ENCODE measurements around the gene CAMTA1.

CAMTA1 gene

DNA sequence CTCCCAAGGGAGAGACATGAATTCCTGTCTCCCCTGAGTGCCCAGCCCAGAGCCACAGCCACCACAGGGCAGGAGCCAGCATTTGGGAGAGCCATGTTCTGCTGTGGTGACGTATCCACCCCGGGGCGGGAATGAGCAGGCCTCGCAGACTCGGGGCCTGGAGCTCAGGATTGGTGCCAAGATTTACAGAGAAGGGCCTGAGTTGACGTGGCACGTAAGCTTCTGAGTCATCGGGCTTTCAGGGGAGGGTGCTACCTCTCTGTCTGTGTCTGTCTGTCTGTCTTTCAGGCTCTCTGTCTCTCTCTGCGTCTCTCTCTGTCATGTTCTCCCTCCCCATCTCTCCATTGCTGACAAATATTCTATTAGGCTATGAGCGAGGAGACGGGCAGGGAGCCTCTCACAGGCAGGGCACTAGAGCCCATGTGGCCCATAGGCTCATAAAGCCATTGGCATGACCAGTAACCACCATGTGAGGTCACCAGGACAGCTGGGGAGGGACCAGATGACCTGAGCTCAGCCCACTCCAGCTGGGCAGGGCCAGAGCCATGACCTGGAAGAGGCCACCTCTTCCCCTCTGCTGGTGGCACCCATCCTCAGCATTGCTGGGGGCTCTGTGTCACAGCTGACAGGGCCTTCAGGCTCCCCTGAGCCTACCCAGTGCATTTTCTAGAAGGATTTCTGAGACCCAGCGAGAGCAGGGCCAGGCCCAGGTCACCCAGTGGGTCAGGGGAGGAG is 685.8 kb downstream of the CAMTA1 start:
- Histone ChIP-seq H3K4me1 (ENCODE audit: control insufficient read depth, insufficient read depth, low read length) (peaks cover 7% of the 10 kb centered on the region; the same call in 1 of the 2 replicates), H3K36me3 (ENCODE audit: control insufficient read depth in 2 of 2, insufficient read depth in 1 of 2, low read length in 2 of 2) (no peaks in the 10 kb centered on the region), H3K4me3 (ENCODE audit: low read depth, low read length) (no peak overlapping the region), H3K27ac (ENCODE audit: extremely low read depth, low read depth, low read length) (peak overlapping the region; percentile 57; the same call in 1 of the 2 replicates), H3K9me3 (ENCODE audit: control insufficient read depth, insufficient read depth, low read depth, low read length) (no peaks in the 10 kb centered on the region)
- POLR2A ChIA-PET = interaction anchor here (1.0 to 1.4 kb wide), 2 partner anchors 8 to 24 kb away, joined by 3 read pairs; no protein-coding TSS in a partner anchor
- CTCF ChIA-PET = interaction anchor here (0.9 kb wide), 1 partner anchor 69 kb away, joined by 3 read pairs; no protein-coding TSS in a partner anchor
- TF ChIP-seq SP3 (tag by site-specific recombination; IDR thresholded peaks at IDR 0.05) (0 out of 2 replicates have a peak, but pooled peaks have one; percentile 15), PATZ1 (tag by site-specific recombination; IDR thresholded peaks at IDR 0.05) (peak; percentile 47), ZNF624 (tag by site-specific recombination; IDR thresholded peaks at IDR 0.05) (no peak), PRDM10 (tag by site-specific recombination; IDR thresholded peaks at IDR 0.05) (peak; percentile 62), WT1 (tag by site-specific recombination; IDR thresholded peaks at IDR 0.05) (no peak), KLF8 (tag by site-specific recombination; IDR thresholded peaks at IDR 0.05) (0 out of 2 replicates have a peak, but pooled peaks have one; percentile 27), ZNF184 (tag by site-specific recombination; IDR thresholded peaks at IDR 0.05) (0 out of 2 replicates have a peak, but pooled peaks have one; percentile 25), HOXC10 (CRISPR knock-in tag; IDR thresholded peaks at IDR 0.05) (0 out of 2 replicates have a peak, but pooled peaks have one; percentile 39), ZNF660 (tag by site-specific recombination; IDR thresholded peaks at IDR 0.05) (peak; percentile 81), ZNF629 (tag by site-specific recombination; IDR thresholded peaks at IDR 0.05) (peak; percentile 90), YY2 (tag by site-specific recombination; IDR thresholded peaks at IDR 0.05) (0 out of 2 replicates have a peak, but pooled peaks have one; percentile 26), GFI1B (tag by site-specific recombination; IDR thresholded peaks at IDR 0.05) (peak; percentile 45; the same call in 1 of the 2 replicates), ZNF600 (tag by site-specific recombination; IDR thresholded peaks at IDR 0.05) (peak; percentile 98), ZNF692 (tag by site-specific recombination; IDR thresholded peaks at IDR 0.05) (peak; percentile 42; the same call in 1 of the 2 replicates), ZNF645 (tag by site-specific recombination; IDR thresholded peaks at IDR 0.05) (no peak), ZNF473 (tag by site-specific recombination; IDR thresholded peaks at IDR 0.05) (no peak), TCF7L2 (IDR thresholded peaks at IDR 0.05; ENCODE audit: borderline replicate concordance, low read depth, low read length) (no peak), ZNF398 (tag by site-specific recombination; IDR thresholded peaks at IDR 0.05) (peak; percentile 83), SP7 (tag by site-specific recombination; IDR thresholded peaks at IDR 0.05) (peak; percentile 48), ZNF423 (tag by site-specific recombination; IDR thresholded peaks at IDR 0.05) (no peak)
- TF ChIP-seq, protein P1, sequence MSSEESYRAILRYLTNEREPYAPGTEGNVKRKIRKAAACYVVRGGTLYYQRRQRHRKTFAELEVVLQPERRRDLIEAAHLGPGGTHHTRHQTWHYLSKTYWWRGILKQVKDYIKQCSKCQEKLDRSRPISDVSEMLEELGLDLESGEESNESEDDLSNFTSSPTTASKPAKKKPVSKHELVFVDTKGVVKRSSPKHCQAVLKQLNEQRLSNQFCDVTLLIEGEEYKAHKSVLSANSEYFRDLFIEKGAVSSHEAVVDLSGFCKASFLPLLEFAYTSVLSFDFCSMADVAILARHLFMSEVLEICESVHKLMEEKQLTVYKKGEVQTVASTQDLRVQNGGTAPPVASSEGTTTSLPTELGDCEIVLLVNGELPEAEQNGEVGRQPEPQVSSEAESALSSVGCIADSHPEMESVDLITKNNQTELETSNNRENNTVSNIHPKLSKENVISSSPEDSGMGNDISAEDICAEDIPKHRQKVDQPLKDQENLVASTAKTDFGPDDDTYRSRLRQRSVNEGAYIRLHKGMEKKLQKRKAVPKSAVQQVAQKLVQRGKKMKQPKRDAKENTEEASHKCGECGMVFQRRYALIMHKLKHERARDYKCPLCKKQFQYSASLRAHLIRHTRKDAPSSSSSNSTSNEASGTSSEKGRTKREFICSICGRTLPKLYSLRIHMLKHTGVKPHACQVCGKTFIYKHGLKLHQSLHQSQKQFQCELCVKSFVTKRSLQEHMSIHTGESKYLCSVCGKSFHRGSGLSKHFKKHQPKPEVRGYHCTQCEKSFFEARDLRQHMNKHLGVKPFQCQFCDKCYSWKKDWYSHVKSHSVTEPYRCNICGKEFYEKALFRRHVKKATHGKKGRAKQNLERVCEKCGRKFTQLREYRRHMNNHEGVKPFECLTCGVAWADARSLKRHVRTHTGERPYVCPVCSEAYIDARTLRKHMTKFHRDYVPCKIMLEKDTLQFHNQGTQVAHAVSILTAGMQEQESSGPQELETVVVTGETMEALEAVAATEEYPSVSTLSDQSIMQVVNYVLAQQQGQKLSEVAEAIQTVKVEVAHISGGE (tag by site-specific recombination; conservative IDR thresholded peaks at IDR 0.05; ENCODE audit: low read depth) = no peak

All from HEK293 (cell line).